ENCODE results near the gene ANKS1A.

ANKS1A gene

DNA sequence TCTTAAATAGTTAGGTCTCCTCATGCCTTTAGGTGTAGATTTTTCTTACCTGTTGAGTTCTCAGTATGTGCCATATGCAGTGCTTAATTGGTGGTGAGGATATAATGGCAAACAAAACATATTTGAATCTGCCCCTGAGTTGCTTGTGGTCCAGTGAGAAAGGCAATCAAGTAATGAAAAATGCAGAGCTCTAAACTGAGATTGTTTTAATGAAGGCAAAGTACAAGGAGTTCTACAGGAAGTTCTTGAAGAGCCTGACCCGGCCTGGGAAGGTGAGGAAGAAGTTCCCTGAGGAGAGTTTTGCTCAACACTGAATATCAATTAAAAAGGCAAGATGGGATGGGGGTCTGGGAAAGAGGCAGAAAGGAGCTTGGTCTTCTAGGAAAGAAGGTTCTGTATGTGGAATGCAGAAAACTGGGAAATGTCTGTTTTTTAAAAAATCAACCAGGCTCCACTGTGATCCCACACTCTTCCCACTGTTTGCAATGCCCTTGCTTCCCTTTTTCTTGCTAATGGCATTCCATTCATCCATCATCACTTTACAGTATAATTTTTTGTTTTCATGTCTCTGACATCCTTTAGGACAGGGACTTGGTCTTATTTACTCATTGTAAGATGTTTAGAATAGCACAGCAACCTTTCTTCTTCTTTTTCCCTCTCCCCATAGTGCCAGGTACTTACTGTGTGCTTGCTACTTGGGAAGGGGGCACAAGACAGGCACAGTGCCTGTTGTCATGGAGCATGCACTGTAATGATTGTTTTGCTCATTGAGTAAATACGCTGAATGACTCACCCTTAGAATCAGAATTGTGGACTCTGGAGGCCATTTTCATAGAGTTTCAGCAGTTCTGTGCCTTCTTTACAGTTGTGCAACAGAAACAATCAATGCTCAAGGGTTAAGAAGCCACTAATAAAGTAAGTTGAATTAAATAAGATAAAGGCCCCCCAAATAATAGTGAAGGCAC is 64.3 kb downstream of the ANKS1A start:
- DNase-seq (ENCODE audit: low read depth in 1 of 2, low spot score in 1 of 2) = no peak

- DNase-seq (ENCODE audit: low read depth in 1 of 2, low spot score in 1 of 2) = no peak
These were observed 66.4 kb downstream of the ANKS1A start for GRCh38 chr6:34955442-34955841.

DNA sequence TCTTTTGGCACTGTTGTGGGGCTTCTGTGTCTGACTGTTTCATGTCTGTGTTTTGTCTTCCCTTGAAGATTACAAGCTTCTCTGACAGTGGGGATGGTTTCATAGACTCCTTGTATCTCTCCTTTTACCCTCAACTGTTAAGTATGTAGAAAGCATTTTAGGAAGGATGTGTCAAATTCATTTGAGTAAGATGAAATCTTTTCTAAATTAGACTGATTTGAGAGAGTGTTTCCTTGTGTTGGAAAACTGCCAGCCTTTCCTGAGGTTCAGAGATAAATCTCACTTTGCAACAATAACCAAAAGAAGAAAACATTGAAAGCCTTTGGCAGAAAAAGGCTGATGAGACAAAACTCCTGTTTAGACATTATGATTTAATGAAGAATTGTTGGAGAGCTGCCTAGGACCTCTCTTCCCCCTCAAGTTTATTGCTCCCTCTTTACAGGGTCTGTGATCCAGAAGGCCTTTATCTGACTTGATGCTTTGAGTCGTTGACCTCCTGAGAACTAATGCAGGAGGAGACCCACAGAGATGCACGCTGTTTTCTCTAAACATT is 68.3 kb downstream of the ANKS1A start:
- no peak for DNase-seq (ENCODE audit: low read depth in 1 of 2, low spot score in 1 of 2)

DNA sequence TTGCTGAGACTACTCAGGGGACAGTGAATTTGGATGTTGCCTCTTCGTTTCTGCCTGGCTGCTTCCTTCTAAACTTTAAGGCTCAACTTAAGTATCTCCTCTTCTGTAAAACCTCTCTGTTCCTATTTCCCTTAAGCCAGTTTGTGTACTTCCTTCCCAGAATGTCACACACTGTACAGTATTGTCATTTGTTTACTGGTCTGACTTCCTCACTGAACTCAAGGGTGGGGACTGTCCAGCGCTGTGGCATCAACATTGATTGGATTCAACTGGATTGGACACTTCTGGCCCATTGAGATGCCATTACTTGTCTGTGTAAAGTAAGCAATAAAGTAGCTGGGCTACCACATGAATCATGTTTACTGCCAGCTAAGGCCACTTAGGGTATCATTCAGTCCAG is 69.7 kb downstream of the ANKS1A start:
- DNase-seq (ENCODE audit: low read depth in 1 of 2, low spot score in 1 of 2) = no peak

DNA sequence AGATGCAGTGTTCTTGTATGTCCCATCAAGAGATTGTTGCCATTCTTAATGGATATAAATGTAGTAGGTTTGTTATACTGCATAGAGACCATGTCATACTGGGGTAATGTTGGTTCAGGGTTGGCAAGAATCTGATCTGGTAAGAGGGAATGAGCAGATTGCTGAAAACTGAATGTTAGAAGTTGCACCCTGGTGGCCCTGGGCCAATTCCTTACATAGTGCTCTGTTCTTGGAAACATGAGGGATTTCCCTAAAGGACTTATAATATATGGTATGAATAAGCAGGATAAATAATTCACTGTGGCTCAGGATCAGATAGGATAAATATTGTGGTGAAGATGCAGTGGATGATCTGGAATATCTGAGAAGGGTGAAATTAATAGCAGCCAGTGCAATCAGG is 70.2 kb downstream of the ANKS1A start:
- no peak for DNase-seq (ENCODE audit: low read depth in 1 of 2, low spot score in 1 of 2)

DNA sequence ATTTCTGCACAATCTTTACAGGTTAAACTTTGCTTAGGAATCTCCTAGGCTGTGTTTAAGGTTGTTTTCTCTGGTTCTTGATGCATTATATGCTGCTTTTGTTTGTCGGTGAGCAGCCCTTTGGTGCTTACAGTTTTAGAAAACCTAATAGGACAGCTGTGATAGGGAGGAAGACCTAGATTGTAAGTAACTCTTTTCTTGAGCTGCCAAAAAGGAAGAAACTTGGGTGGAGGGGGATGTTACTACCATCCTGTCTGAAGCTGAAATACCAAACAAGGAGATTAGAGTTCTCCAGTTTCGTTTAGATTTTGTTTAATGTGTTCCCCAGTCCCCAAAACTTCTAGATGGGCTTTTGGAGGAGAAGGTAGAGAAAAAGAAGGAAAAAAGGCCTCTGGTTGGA is 72.0 kb downstream of the ANKS1A start:
- DNase-seq (ENCODE audit: low read depth in 1 of 2, low spot score in 1 of 2) = no peak

DNA sequence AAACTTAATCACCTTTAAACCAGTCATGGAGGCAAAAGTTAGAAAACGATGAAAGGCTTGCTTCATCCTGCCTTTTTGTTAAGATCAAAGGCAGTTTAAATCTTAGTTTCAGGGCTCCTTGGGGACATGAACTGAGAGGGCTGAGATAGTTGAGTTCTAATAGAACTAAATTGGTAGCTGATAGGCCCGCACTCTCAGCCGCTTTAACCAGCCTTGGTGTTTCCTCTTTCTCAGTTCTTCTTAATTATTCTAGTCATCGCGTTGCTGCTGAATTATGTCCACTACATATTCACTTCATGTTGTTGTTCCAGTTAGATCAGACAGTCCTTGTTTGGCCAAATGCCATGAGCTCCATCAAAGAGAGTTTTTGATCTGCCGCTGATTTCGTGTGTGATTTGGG is 72.5 kb downstream of the ANKS1A start:
- DNase-seq (ENCODE audit: low read depth in 1 of 2, low spot score in 1 of 2) = no peak

DNA sequence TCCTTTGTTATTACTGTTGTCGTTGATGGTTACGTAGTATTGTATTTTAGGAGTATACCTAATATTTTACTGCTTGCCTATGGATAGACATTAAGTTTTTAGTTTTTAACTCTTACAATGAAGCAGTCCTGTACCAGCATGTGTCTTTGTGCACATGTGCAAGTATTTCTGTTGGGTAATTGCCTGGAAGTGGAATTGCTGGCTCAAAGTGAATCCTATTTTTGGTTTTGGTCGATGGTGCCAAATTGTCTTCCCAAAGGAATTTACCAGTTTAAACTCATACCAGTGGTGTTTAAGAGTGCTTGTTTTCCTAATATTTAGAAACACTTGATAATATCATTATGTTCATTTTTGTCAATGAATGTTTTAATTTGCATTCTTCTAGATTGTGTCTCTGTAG is 75.5 kb downstream of the ANKS1A start:
- DNase-seq (ENCODE audit: low read depth in 1 of 2, low spot score in 1 of 2) = no peak

- no peak for DNase-seq (ENCODE audit: low read depth in 1 of 2, low spot score in 1 of 2)
These were observed 78.4 kb downstream of the ANKS1A start for GRCh38 chr6:34967461-34967860.

- no peak for DNase-seq (ENCODE audit: low read depth in 1 of 2, low spot score in 1 of 2)
These were observed 80.7 kb downstream of the ANKS1A start for GRCh38 chr6:34969662-34970265.

GRCh38 chr6:34970488-34970887 is 81.4 kb downstream of the ANKS1A start:
- DNase-seq (ENCODE audit: low read depth in 1 of 2, low spot score in 1 of 2) = no peak

DNA sequence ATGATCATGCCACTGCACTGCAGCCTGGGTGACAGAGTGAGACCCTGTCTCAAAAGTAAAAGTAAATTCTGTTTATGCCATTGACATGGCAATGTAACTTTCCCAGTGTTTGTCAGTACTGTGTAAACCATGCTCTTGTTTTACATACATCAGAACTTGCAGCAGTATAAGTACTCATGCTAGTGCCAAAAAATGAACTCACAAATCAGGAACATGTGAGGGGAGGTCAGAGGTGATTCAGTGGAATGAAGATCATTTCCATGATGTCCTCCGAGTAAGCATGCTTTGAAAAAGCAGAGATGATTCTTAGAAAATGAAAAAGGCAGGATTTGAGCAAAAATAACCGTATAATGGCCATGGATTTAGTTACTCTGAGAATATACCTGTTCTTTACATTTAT is 81.9 kb downstream of the ANKS1A start:
- DNase-seq (ENCODE audit: low read depth in 1 of 2, low spot score in 1 of 2) = no peak

DNA sequence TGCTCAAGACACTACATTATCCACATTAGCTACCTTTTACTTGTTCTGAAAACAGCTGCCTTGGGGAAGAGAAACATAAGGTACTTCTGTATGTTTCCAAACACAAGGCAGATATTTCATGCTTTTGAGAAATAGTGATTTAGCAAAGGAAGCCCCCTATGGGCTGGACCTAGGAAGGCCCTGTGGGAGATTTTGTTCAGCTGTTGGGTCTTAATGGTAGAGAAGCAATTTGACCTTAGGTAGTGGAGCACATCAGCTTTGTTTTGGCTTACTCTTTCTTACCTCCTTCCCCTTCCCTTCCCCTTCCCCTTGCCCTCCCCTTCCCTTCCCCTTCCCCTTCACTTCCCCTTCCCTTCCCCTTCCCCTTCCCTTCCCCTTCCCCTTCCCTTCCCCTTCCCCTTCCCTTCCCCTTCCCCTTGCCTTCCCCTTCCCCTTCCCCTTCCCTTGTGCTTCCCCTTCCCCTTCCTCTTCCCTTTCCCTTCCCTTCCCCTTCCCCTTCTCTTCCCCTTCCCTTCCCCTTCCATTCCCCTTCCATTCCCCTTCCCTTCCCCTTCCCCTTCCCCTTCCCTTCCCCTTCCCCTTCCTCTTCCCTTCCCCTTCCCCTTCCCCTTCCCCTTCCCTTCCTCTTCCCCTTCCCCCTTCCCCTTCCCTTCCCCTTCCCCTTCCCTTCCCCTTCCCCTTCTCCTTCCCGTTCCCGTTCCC is 84.6 kb downstream of the ANKS1A start:
- no peak for DNase-seq (ENCODE audit: low read depth in 1 of 2, low spot score in 1 of 2)

GRCh38 chr6:34974249-34974642 is 85.2 kb downstream of the ANKS1A start:
- DNase-seq (ENCODE audit: low read depth in 1 of 2, low spot score in 1 of 2) = no peak

DNA sequence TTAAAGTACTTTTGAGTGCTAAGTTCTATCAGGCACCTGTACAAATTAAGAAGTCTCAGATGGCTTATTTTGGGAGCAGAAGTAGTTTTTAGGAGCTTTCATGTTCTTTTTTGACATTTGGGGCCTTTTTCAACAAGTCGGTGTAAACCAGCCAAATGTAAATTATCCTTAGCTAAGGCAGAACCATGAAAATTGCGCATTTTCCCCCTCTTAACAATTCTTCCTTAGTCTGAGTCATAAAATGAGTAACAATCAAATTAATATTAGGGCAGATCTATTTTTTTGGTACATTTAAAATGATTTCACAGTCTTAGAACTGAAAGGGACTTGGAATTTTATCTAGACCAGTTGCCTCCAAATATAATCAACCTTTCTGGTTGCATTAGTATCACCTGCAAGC is 87.2 kb downstream of the ANKS1A start:
- no peak for DNase-seq (ENCODE audit: low read depth in 1 of 2, low spot score in 1 of 2)

DNA sequence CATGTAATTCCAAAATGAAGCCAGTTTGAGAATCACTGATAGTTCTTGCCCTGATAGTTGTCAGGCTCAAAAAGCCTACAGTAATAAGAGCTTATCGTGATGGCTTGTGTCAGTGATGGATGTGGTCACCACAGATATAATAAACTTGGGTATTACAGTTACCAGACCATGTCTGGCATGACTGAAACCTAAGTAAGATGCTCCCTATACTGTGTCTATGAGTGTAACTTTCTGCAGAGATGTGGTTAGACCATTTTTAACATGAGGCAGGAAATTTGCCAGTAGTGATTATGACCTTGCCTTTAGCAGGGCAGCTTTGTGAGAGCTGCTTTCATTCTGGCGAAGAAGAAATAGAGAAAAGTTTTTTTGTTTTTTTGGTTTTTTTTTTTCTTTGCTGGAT is 90.2 kb downstream of the ANKS1A start:
- DNase-seq (ENCODE audit: low read depth in 1 of 2, low spot score in 1 of 2) = no peak

- no peak for DNase-seq (ENCODE audit: low read depth in 1 of 2, low spot score in 1 of 2)
These were observed 90.9 kb downstream of the ANKS1A start for GRCh38 chr6:34979994-34980393.

GRCh38 chr6:34981366-34981765 is 92.3 kb downstream of the ANKS1A start:
- no peak for DNase-seq (ENCODE audit: low read depth in 1 of 2, low spot score in 1 of 2)

GRCh38 chr6:34981951-34982350 is 92.9 kb downstream of the ANKS1A start:
- DNase-seq (ENCODE audit: low read depth in 1 of 2, low spot score in 1 of 2) = no peak

DNA sequence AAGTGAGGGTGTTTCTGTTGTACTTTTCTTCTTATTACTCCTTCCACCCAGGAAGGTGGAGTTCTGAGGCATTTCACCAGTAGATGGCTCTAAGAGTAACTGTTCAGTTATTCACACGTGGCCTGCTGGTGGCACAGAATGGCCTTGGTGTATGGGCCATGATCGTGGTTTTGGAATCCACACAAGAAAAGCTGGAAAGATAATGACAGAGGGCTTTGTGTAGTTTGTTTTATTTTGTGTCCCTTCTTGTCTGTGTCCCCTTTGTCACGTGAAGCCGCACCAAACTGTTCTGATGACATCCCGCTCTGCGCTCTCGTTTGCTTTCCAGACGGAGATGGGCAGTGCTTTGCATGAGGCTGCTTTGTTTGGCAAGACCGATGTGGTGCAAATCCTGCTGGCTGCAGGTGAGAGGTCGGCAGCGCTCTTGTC is 93.4 kb downstream of the ANKS1A start:
- no peak for DNase-seq (ENCODE audit: low read depth in 1 of 2, low spot score in 1 of 2)

DNA sequence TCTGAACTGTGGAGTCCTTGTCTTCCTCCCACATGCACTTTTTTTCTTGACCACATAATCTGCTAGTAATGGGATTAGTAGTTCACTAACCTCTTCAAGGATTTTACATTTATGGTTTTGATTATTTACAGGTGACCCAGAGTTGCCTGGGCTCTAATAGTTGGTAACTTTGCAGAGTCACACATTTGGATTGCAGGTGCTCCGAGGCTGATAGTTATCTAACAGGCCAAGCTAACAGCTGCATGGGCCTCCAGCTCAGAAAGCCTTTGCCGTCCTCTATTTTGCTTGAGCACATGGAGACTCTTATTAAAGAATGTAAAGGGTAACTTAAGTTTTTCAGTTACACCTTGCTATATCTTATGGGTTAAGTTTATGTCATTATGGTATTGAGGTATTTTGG is 95.4 kb downstream of the ANKS1A start:
- DNase-seq (ENCODE audit: low read depth in 1 of 2, low spot score in 1 of 2) = no peak

DNA sequence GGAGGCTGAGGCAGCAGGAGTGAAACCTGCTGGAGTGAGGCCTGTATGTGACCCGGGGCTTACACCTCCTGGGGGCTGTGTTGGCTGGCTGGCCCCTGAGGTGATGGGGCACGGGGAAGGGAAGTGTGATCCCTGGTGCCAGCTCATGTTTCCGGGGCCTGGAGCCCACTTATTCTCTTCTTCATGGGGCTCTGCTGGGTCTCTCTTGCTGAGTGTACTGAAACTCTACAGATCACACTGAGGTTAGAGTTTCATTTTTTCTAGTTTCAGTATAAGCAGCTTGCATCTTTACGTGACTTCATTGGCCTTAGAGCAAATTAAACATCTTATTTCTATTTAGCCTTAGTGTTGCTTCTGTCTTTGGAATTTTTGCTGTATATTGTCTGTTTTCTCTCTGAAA is 96.2 kb downstream of the ANKS1A start:
- DNase-seq (ENCODE audit: low read depth in 1 of 2, low spot score in 1 of 2) = no peak
